Stimulated activated CD4-positive, alpha-beta T cell treated with anti-CD3 and anti-CD28 coated beads, Interleukin-15, amount 100 ng/mL, for 24 hours (primary cell): ENCODE data around the gene POU5F2.

Experiments
- DNase-seq: peaks from one replicate; pipeline ENCODE4 v3.0.0-alpha.2; 2020

POU5F2 gene

GRCh38 chr5:93741136-93741811 is at the start of gene POU5F2:
Gene POU5F2 (minus strand): TSS chr5:93741600. CDS start chr5:93741563, 37 bp downstream.
- peak; percentile 11 for DNase-seq

DNA sequence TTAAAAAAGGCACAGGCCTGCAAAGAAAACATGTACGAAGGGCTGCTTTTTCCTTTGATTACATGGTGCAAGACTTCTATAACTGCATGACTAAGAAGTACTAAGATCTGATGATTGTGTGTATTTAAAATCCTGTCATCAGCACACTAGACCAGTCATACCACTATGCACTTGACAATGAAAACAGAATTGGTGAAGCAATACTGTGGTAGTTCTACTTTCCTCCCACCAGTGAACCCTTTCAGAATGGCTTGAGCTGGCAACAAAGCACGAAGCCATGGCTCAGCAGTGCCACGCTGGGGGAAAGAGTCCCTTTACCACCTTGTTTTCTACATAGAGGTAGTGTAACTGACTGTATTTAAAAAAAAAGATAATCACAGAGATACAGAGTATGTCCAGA is 49.0 kb upstream of the POU5F2 start:
- no peak for DNase-seq

DNA sequence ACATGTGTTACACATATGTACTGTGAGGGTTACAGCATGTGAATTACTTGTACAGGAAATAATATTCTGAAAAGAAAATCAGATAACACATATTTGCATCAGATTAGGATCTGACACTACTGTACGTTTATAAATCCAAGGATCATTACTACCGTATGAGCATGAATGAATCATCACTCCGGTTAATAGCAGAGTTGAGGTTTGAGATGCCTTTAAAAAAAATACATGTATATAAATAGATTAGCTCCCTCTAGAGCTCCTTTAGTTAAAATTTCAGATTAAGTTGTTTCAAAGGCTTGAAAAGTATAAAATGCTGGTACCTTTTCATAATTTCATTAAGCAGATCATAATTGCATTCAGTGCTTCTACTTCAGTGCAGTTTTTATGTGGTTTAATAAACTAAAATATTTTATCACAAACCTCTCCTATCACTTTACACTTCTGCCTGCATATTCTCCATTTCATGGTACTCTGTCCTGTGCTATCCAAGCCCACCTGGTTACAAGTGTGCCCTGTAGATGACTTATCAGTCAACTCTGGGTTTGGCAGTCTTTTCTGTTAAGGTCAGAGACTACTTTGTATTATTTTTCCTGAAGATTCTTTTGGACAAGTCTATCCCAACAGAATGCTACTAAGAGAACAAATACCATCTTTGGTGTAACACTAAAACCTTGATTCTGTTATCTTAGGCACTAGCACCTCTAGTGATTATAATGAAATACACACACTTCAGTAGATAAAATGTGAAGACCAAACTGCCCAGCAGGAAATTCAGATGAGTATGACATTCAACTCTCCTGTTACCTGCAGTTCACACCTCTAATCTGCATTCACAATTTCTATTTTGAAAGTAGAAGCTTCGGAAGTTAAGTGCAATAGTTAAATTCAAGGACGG is 48.0 kb upstream of the POU5F2 start:
- DNase-seq = no peak

DNA sequence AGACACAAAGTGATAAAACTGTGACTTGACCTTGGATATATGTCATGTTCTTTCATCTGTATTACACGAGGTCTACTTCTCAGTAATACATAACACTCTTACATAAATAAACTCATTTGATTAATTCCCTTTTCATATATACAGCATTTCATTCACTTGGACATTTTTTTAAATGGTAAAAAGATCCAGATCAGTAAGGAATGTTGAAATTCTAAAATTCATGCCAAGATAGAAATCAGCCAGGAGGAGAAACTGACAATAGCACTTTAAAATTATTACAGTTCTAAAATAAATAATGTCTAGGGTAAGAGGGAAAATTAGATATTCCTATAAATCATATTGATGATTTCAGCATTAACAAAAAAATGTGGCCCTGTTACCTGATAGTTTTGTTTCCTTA is 46.2 kb upstream of the POU5F2 start:
- no peak for DNase-seq

DNA sequence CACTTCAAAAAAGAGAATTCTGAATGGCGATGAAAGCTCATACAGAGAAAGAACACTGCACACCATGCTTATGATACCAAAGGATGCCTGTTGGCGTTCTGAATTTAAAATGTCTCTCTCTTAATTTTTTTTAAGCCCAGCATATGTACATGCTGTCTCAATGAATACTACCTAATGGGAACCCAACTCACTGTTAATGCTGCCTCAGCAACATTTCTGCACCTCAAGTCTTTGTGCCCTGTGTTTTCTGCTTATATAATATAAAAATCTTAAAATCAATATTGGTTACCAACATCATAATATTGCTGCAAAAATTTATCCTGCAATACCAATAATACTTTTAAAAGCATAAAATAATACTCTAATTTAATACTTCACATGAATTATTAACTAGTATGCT is 44.1 kb upstream of the POU5F2 start:
- DNase-seq = no peak

DNA sequence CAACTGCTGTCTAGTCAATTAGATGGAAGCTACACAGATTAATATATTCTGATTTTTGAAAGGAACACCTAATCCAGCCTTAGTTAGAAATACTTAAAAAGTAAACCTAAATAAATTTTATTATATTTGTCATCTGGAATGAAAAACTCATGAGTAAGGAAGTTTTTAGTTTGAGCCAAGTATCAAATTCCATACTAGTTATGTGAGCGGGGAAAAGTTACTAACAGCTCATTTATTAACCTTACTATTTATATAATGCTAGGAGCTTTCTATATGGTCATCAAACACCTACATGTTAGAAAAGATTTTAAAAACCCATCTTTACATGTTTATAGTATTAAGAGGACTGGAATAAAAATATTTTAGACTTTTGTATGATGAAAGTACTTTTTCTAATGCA is 41.6 kb upstream of the POU5F2 start:
- DNase-seq = no peak

- no peak for DNase-seq
Measured at GRCh38 chr5:93777620-93778019, 36.2 kb upstream of the POU5F2 start.

DNA sequence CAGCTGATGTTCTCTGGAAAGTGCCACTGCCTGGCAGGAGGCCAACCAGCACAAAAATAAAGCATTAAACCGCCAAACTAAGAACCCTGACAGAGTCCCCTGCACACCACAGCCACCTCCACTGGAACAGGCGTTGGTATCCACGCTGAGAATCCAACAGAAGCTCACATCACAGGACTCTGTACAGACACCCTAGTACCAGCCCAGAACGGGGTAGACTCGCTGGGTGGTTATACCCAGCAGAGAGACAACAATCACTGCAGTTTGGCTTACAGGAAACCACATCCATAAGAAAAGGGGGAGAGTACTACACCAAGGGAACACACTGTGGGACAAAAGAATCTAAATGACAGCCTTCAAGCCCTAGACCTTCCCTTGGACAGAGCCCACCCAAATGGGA is 15.0 kb upstream of the POU5F2 start:
- no peak for DNase-seq

DNA sequence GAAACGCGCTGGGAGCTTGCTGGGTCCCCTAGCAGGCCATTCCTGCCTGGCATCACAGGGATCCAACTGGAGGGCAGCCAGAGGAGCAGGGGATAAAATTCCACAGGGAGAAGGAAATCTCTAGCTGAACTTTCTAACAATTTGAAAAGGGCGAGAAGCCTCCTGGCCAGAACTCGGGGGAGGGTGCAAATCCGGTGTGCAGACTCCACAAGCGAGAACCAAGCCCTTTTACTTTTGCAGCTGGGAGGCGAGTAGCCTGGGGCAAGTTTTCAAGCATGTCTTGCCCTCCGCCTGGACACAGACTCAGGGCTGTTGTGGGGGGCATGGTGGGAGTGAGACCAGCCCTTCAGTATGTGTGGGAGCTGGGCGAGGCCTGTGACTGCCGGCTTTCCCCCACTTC is 14.3 kb upstream of the POU5F2 start:
- no peak for DNase-seq

DNA sequence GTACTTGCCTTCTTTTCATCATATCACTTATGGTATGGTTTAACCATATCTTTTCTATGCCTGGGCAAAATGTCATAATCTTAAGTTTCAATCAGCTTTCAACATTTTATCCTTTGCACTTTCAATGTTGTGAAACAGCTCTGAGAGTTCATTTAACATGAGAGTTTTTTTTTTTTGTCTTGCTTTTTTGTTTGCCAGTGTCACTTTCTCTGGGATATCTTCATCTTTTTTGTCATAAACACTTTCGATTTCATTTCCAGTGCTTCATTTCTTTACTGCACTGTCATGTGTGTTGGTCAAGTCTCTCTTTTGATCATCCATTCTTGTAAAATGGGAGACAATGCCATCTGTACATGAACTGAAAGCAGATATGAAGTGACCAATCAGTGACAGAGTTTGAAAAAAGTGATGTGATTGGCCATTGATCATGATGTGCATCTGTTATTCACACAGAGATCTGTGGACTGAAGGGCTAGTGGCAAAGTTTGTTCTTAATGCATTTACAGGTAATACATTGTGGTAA is 7.5 kb upstream of the POU5F2 start:
- no peak for DNase-seq

DNA sequence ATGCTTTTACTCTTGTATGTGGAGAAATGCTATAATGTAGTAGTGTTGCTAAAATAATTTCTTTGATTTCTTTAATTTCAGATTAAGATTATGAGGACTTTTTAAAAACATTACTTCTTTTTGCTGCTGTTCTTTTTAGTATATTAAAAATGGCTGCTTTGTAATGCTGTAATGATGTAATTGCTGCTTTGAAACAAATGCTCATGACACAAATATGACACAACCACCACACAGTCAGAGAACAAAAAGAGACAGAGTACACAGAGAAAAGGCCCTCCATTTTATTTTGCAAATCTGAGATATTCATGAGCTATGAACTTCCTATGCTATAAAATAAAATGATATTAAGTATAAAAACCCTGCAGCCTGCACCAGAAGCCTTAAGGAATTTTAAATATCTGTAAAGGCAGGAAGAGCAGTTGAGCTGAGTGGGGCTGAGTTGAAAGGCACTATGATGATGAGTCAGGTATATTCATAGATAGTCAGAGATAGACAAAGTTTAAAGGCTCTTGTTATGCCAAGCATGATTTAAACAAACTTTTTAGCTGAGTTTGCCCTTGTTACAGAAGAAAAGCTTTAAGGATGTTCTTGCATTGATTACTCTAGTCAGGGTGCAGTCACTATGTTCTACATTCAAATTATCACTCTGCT is 5.1 kb upstream of the POU5F2 start:
- DNase-seq = no peak

GRCh38 chr5:93736284-93736683 is 5.1 kb downstream of the POU5F2 start:
- DNase-seq = no peak

DNA sequence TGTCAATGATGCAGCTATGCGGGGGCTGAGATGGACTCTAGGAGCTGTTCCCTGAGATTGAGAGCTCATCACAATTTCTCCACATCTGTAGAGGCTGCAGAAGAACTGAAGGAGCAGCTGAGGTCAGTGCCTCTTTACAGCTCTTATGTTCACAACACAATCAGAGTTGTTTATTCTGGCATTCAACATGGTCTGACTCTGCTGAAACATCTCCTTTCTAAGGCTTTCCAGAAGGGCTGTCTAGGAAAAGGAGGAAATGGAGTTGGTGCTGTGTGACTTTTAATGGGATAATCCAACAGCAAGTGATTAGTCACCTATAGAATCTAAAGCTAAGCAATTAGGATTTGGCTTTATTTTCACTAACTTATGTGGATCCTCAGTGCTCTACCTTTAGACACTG is 6.0 kb downstream of the POU5F2 start:
- DNase-seq = no peak

DNA sequence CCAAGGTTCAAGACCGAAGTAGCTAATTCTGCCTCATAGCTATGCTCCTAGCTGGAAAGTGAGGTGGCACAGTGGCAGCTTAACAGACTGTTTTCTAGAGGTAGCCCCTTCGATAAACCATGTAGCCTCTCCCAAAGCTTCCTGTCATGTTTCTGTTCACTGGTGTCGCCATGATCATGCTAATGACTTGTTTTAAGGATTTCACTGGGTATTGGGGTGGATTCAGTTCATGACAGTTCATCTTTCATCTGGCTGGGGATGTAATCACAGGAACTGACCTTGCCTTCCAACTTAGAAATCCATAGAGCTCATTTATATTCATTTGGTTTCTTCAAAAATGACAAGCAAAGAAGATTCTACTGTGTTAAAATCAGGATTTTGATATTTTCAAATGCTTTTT is 9.4 kb downstream of the POU5F2 start:
- no peak for DNase-seq

DNA sequence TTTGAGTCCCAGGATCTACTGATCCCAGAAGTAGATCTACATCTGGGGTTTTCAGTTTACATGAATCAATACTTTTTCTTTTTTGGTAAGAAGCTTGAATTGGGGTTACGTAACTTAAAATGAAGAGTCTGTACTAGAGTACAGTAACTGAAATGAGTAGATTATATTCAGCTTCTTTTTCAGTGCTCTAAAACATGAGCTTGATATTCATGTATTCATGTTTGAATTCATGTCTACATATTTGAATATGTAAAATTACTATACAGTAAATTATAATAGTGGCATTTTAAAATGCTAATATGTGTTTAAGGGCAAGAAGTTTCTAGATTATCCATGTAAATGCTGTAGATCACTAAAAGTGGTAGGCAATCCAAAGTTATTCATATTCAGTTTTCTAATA is 14.8 kb downstream of the POU5F2 start:
- no peak for DNase-seq

GRCh38 chr5:93724791-93725190 is 16.6 kb downstream of the POU5F2 start:
- no peak for DNase-seq

DNA sequence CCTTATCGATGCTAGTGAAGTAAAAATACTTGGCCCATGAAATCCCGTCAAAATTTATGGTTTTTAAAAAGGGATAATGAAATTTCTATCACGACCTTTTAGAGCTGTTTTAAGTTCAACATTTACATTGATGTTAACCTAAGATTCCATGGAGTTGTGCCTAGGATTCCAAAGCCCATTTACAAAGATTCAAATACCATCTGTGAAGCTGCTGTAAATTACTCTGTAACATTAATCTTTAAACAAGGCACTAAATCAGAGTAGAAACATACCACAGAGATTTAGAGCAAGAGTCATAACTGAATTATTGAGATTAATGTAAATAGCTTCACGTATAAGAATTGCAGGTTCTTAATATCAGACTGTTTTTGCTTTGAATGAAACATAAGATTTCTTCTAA is 17.7 kb downstream of the POU5F2 start:
- DNase-seq = no peak

- no peak for DNase-seq
Measured at GRCh38 chr5:93723005-93723404, 18.4 kb downstream of the POU5F2 start.

- DNase-seq = no peak
Measured at GRCh38 chr5:93722588-93722987, 18.8 kb downstream of the POU5F2 start.

GRCh38 chr5:93721511-93721910 is 19.9 kb downstream of the POU5F2 start:
- DNase-seq = no peak

DNA sequence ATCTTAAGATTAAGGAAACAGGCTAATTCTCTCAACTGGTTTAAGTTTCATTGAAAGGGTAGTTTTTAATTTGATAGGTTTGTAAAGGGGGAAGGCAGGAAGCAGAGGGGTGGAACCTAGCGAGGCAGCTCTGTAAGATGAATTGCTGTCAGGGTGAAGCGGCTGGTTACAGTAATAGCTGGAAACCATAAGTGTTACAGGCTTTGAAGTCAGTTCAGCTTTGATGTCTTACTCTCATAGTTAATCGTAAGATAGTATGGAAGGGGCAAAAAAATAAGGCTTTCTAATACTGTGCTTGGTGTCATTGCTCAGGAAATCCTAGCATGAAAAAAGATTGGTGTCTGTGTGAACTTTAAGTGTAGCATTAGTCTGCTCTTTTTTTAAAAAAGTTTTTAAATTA is 20.3 kb downstream of the POU5F2 start:
- peak; percentile 5 for DNase-seq

DNA sequence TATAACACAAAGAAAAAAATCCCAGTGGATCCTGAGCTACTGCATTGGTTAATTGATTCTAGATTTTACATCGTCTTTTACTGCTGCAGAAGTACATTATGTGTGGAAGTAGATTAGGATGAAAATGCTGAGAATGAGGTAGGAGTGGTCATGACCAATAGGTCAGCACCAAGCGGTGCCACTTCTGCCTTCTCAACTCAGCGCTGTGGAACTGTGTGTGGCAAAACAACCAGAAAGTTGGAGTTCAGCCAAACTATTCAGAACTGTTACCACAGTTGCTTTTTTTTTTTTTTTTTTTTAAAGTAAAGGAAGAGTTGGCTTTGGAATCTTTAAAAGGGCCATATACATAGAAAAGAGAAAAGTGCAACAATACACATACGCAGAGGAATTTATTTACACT is 24.2 kb downstream of the POU5F2 start:
- no peak for DNase-seq

DNA sequence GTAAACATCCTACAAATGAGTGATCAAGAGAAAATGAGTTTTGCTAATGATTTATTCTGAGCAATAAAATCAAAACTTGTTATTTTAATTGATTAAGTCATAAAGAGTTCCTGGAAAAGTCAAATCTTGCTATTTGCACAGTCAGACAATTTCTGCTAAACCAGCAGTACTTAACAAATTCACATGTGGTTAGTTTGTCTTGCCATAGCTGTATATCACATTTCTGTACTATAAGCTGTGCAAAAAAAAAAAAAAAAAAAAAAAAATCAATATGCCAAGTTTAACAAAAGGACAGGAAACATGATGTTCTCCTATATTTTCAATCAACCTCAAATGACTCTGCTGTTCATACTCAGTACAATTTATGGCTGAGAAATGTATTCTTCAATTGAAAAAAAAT is 24.9 kb downstream of the POU5F2 start:
- DNase-seq = no peak

- DNase-seq = no peak
Measured at GRCh38 chr5:93715761-93716160, 25.6 kb downstream of the POU5F2 start.
